Neural cell (in vitro differentiated cells): Measurements from ENCODE around the gene TMED6. TPM values are rescaled to one million over a fixed set of nuclear protein-coding genes. Genes with fewer than 3 reads are reported as not detected.

Experiments used
- H2AFZ ChIP-seq: fragments of 200-600, 300-800 bp; sonication (generic), shearing (Covaris generic); 2 replicates; pipeline ENCODE4 v1.6.0; 2014; ENCODE audit warnings: low read depth, mild to moderate bottlenecking, antibody characterized with exemption, low read length, moderate library complexity
- H3F3A ChIP-seq: fragments of 200-600 bp; shearing (Covaris generic); 2 replicates; pipeline ENCODE4 v1.6.1; 2016; ENCODE audit warnings: mild to moderate bottlenecking, moderate library complexity, mixed read lengths, antibody characterized with exemption, low read length; ENCODE audit not compliant: insufficient read depth, poor library complexity, severe bottlenecking
- H3K27ac ChIP-seq: fragments of 200-600, 300-800 bp; sonication (generic), shearing (Covaris generic); 2 replicates; pipeline ENCODE4 v1.5.1; 2014; ENCODE audit warnings: mild to moderate bottlenecking, low read length, moderate library complexity
- H3K27me3 ChIP-seq: fragments of 300-800, 200-600 bp; sonication (generic), shearing (Covaris generic); 2 replicates; pipeline ENCODE4 v1.6.0; 2014; ENCODE audit warnings: mild to moderate bottlenecking, low read depth, low read length, moderate library complexity; ENCODE audit not compliant: insufficient read depth
- H3K36me3 ChIP-seq: fragments of 300-800, 200-600 bp; sonication (generic), shearing (Covaris generic); 2 replicates; pipeline ENCODE4 v1.5.1; 2014; ENCODE audit warnings: mild to moderate bottlenecking, antibody characterized with exemption, low read length, moderate library complexity; ENCODE audit not compliant: insufficient read depth
- H3K4me2 ChIP-seq: fragments of 300-800, 200-600 bp; sonication (generic), shearing (Covaris generic); 2 replicates; pipeline ENCODE4 v1.6.0; 2014; ENCODE audit warnings: mild to moderate bottlenecking, low read length
- H3K4me3 ChIP-seq: fragments of 300-800, 200-600 bp; sonication (generic), shearing (Covaris generic); 2 replicates; pipeline ENCODE4 v1.5.1; 2014; ENCODE audit warnings: mild to moderate bottlenecking, low read length, moderate library complexity
- H3K79me2 ChIP-seq: fragments of 200-600 bp; shearing (Covaris generic); replicated peaks from 2 replicates; pipeline ENCODE4 v1.6.0; 2014; ENCODE audit warnings: mild to moderate bottlenecking, low read length, moderate library complexity; ENCODE audit not compliant: insufficient read depth
- H3K9ac ChIP-seq: fragments of 300-800, 200-600 bp; sonication (generic), shearing (Covaris generic); 2 replicates; pipeline ENCODE4 v1.6.1; 2016; ENCODE audit warnings: mild to moderate bottlenecking, low read length, mixed read lengths
- H3K9me2 ChIP-seq: fragments of 200-600 bp; shearing (Covaris generic); 2 replicates; pipeline ENCODE4 v1.6.1; 2016; ENCODE audit warnings: mild to moderate bottlenecking, low read length, mixed read lengths; ENCODE audit not compliant: insufficient read depth
- H3K9me3 ChIP-seq: fragments of 200-600, 300-800 bp; sonication (generic), shearing (Covaris generic); 2 replicates; pipeline ENCODE4 v1.6.1; 2016; ENCODE audit warnings: mild to moderate bottlenecking, mixed run types, low read length, moderate library complexity, mixed read lengths
- H4K20me1 ChIP-seq: fragments of 200-600 bp; shearing (Covaris generic); 2 replicates; pipeline ENCODE4 v1.6.1; 2016; ENCODE audit warnings: mild to moderate bottlenecking, mixed run types; ENCODE audit not compliant: insufficient read depth
- EP300 ChIP-seq: fragments of 450-650 bp; conservative IDR thresholded peaks from 2 replicates; pipeline ENCODE4 v1.6.1; 2014; ENCODE audit warnings: antibody characterized with exemption, mild to moderate bottlenecking, moderate library complexity; ENCODE audit not compliant: poor library complexity, severe bottlenecking
- EZH2 ChIP-seq: fragments of 200-600, 300-800 bp; shearing (Covaris generic), sonication (generic); IDR thresholded peaks from 2 replicates; pipeline ENCODE4 v1.6.1; 2014; ENCODE audit warnings: antibody characterized with exemption, low read length, borderline replicate concordance, mild to moderate bottlenecking; ENCODE audit not compliant: insufficient read depth, poor library complexity, severe bottlenecking
- MXI1 ChIP-seq: fragments of 450-650 bp; conservative IDR thresholded peaks from 2 replicates; pipeline ENCODE4 v1.6.1; 2014; ENCODE audit warnings: antibody characterized with exemption, mild to moderate bottlenecking; ENCODE audit not compliant: poor library complexity, severe bottlenecking
- POLR2AphosphoS5 ChIP-seq: IDR thresholded peaks from 2 replicates; pipeline ENCODE4 v1.6.1; 2012
- RAD21 ChIP-seq: fragments of 450-650 bp; conservative IDR thresholded peaks from 2 replicates; pipeline ENCODE4 v1.6.1; 2014; ENCODE audit warnings: antibody characterized with exemption, mild to moderate bottlenecking, moderate library complexity
- REST ChIP-seq: IDR thresholded peaks from 2 replicates; pipeline ENCODE4 v1.6.1; 2012; ENCODE audit warnings: borderline replicate concordance
- SMC3 ChIP-seq: fragments of 450-650 bp; conservative IDR thresholded peaks from 2 replicates; pipeline ENCODE4 v1.6.1; 2014; ENCODE audit warnings: antibody characterized with exemption, mild to moderate bottlenecking, moderate library complexity; ENCODE audit not compliant: poor library complexity
- TAF1 ChIP-seq: IDR thresholded peaks from 2 replicates; pipeline ENCODE4 v1.6.1; 2012; ENCODE audit warnings: low read depth
- polyA plus RNA-seq: library from polyadenylated mRNA; depleted of rRNA; stranded (reverse); fragments of >200 nt; gene quantifications from 2 replicates; pipeline ENCODE4 v1.2.3, GENCODE V29; 2014
- TF ChIP-seq, protein P1 (sequence below): fragments of 450-650 bp; IDR thresholded peaks from 2 replicates; pipeline ENCODE4 v1.5.1; 2014; ENCODE audit warnings: antibody characterized with exemption, mild to moderate bottlenecking, moderate library complexity; ENCODE audit not compliant: poor library complexity, severe bottlenecking

Gene TMED6
- polyA plus RNA-seq, 1 donor from 2014 or later: not detected

DNA sequence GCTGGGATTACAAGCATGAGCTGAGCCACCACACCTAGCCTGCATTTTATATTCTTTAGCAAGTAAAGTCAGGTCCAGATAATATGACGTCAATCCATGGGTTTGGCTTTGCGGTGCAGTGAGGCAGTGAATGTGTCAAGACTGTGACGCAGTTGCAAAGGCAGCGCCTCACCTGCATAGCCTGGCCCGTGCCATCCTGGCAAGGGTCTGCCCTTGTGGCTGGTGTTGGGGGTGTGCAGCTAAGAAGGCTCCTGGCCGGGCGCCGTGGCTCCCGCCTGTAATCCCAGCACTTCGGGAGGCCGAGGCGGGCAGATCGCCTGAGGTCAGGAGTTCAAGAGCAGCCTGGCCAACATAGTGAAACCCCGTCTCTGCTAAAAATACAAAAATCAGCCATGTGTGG, 28.2 kb downstream of the TMED6 start:
- Histone ChIP-seq H3K36me3 (peaks cover 2% of the 10 kb centered on the region), H3K9me2 (no peaks in the 10 kb centered on the region), H4K20me1 (peaks cover 6% of the 10 kb centered on the region), H3F3A (no peaks in the 10 kb centered on the region), H3K9me3 (no peaks in the 10 kb centered on the region), H3K4me3 (no peak overlapping the region), H2AFZ (no peak overlapping the region), H3K4me2 (no peak overlapping the region), H3K27ac (no peak overlapping the region), H3K79me2 (peaks cover 27% of the 10 kb centered on the region), H3K27me3 (no peaks in the 10 kb centered on the region), H3K9ac (no peak overlapping the region)
- TF ChIP-seq MXI1: no peak
- no peak for TF ChIP-seq POLR2AphosphoS5
- no peak for TF ChIP-seq REST
- no peak for TF ChIP-seq EP300
- TF ChIP-seq, protein P1, sequence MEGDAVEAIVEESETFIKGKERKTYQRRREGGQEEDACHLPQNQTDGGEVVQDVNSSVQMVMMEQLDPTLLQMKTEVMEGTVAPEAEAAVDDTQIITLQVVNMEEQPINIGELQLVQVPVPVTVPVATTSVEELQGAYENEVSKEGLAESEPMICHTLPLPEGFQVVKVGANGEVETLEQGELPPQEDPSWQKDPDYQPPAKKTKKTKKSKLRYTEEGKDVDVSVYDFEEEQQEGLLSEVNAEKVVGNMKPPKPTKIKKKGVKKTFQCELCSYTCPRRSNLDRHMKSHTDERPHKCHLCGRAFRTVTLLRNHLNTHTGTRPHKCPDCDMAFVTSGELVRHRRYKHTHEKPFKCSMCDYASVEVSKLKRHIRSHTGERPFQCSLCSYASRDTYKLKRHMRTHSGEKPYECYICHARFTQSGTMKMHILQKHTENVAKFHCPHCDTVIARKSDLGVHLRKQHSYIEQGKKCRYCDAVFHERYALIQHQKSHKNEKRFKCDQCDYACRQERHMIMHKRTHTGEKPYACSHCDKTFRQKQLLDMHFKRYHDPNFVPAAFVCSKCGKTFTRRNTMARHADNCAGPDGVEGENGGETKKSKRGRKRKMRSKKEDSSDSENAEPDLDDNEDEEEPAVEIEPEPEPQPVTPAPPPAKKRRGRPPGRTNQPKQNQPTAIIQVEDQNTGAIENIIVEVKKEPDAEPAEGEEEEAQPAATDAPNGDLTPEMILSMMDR: no peak
- TF ChIP-seq TAF1: no peak
- TF ChIP-seq EZH2: no peak

DNA sequence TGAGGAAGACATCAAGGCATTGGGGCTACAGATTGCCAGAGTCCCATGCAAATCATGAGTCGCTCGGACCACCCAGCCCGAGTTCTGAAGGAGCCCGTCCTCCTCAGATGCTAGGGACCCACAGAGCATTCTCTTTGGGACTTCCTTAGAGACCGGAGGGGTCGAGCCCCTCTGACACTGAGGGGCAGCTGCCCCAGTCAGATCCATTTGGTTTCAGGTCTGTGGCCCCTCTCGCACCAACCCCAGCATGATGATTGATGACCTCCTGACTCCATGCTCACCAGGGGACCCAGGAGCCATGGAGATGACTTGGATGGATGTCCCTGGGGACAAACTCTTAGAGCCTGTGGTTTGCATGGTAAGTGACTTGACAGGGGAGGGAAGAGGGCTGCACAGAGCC, 29.2 kb downstream of the TMED6 start:
- H3F3A ChIP-seq: no peaks in the 10 kb centered on the region
- TF ChIP-seq REST (no peak), RAD21 (no peak), SMC3 (no peak), EZH2 (no peak), POLR2AphosphoS5 (no peak), TAF1 (no peak), EP300 (no peak), MXI1 (no peak)
- TF ChIP-seq, protein P1: no peak
- H3K9me2 ChIP-seq: no peaks in the 10 kb centered on the region
- no peaks in the 10 kb centered on the region for H3K27me3 ChIP-seq
- H2AFZ ChIP-seq: no peak overlapping the region
- no peaks in the 10 kb centered on the region for H3K9me3 ChIP-seq
- no peak overlapping the region for H3K4me3 ChIP-seq
- no peak overlapping the region for H3K9ac ChIP-seq
- H3K36me3 ChIP-seq: no peaks in the 10 kb centered on the region
- no peak overlapping the region for H3K27ac ChIP-seq
- peaks cover 22% of the 10 kb centered on the region for H3K79me2 ChIP-seq
- peaks cover 6% of the 10 kb centered on the region for H4K20me1 ChIP-seq
- H3K4me2 ChIP-seq: no peak overlapping the region
